Measurements from ENCODE around the gene KCNH6.

The KCNH6 gene

DNA sequence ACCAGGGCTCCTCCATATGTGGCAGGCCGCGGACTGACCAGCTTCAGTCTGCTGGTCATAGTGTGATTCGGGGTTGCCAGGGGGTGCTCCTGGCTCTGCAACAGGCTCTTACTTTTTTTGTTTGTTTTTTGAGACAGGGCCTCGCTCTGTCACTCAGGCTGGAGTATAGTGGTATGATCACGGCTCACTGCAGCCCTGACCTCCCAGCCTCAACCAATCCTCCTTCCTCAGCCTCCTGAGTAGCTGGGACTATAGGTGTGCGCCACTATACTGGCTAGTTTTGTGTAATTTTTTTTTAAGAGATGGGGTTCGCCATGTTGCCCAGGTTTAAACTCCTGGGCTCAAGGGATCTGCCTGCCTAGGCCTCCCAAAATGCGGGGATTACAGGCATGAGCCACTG is 11.8 kb upstream of the KCNH6 start:
- DNase-seq (ENCODE audit: low read depth), result no peak

DNA sequence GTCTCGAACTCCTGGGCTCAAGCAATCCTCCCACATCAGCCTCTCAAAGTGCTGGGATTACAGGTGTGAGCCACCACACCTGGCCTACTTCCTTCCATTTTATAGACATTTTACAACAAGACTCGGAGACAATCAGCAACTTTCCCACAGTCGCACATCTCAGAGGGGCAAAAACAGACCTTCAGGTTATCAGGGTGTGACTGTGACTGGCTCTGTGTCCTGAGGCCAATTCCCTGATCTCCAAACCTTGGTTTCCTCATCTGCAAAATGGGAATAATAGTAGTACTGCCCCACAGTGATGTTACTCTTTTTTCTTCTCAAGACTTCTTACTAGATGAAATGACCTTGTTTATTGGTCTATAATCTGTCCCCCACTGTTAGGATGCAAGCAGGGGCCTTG is 10.8 kb upstream of the KCNH6 start:
- no peak for DNase-seq (ENCODE audit: low read depth)

DNA sequence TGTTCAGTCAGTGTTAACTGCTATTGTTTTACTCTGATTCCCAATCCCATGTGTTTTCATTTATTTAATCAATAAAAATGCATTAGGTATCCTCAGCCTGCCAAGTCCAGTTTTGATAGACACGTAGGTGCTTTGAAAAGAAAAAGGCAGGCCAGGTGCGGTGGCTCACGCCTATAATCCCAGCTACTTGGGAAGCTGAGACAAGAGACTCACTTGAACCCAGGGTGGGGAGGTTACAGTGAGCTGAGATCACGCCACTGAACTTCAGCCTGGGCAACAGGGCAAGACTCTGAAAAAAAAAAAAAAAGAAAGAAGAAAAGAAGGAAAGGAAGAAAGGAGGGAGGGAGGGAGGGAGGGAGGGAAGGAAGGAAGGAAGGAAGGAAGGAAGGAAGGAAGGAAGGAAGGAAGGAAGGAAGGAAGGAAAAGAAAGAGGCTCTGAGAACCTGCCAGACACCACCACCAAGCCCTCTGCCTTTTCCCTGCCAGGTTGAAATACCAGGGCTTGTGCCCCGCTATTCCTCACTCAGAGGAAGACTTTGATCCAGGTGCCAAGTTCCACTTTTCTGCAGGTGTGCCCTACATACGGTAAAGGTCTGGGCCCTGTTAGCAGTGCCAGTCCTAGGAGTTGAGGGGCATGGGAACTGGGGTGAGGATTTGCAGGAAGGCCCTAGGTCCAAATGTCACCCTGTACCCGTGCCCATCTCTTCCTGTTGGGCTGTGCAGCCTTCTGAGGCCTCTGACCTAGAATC is 10.1 kb upstream of the KCNH6 start:
- no peak for DNase-seq (ENCODE audit: low read depth)

DNA sequence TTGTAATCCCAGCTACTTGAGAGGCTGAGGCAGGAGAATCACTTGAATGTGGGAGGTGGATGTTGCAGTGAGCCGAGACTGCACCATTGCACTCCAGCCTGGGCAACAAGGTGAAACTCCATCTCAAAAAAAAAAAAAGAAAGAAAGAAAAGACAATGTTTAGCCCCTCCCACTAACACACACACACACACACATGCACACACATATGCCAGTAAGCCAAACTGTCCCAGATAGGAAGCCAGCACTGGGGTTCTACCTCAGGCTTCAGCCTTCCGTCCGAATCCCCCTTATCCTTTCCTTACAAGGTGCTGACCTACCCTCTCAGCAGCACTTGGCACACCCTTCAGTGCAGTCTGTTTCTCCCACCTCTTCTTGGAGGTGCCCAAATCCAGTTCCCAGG is 8.7 kb upstream of the KCNH6 start:
- no peak for DNase-seq (ENCODE audit: low read depth)

DNA sequence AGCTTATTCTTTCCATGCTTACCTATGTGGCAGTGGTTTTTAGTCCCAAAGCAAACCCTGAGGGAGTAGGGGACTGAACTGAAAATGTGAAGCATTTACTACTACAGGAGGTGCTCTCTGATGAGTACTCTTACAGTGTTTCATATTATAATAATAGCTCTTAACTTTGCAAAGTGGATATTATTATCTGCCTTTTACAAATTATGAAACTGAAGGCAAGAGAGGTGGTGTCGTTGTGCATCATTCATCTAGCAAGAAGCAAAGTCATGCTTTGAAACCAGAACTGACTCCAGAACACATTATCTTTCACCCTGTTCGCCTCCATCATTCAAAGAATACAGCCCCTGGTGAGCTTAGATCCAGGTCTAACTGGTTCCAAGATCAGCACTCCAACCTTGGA is 8.2 kb upstream of the KCNH6 start:
- DNase-seq (ENCODE audit: low read depth), result no peak

DNA sequence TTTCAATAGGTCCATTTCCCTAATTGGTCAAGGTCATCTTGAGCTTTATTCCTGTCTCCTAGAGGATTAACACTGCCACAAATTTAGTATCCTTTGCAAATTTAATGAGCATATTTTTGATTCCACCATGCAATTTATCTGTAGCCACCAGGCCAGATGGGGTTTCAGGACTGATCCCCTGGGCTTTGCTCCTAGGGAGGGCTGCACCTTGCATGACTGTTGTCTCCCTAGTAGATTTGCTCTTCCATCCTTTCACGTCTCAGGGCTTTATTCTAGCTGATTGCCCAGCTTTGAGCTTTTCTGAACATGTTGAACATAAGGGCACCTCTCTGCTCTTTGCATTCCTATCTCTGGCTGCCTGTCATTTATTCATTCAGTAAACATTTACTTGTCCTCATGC is 7.7 kb upstream of the KCNH6 start:
- DNase-seq (ENCODE audit: low read depth), result no peak

DNA sequence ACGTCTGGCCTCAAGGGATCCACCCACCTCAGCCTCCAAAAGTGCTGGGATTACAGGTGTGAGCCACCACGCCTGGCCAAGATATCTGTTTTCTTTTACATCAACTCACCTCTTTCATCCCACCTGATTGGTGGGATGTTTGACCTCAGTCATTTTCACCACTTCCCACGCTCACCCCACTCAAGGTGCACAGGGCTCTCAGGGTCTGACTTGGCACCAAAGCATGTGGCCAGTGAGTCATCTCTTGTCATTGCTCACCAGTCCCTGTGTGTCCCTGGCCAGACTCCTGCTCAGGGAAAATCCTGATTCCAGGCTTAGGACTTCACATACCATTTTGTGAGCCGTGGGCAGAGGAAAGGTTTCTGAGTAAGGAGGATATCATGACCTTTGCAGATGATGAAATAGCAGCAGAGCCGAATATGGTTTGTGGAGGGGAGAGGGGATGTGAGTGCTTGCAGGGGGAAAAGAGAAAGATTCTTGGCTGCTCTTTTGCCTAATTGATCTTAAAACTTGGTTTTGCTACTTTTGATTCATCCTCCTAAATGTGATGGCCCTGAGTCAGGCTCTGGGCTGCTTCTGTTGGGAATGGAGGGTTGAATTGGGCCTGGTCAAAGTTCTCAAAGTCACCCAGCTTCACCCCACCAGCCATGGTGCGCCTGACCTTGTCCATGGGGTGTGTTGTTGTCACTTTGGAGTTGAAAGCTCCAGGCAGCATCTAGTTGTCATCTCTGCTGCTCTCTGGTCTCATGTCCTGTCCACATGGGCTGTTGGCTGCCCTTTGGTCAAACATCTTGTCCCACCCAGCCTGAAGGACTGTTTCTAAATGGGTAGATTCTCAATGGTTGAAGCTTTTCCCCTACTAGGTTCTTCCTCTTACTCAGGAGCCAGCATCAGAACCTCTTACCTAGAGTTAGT is 6.0 kb upstream of the KCNH6 start:
- no peak for DNase-seq (ENCODE audit: low read depth)

DNA sequence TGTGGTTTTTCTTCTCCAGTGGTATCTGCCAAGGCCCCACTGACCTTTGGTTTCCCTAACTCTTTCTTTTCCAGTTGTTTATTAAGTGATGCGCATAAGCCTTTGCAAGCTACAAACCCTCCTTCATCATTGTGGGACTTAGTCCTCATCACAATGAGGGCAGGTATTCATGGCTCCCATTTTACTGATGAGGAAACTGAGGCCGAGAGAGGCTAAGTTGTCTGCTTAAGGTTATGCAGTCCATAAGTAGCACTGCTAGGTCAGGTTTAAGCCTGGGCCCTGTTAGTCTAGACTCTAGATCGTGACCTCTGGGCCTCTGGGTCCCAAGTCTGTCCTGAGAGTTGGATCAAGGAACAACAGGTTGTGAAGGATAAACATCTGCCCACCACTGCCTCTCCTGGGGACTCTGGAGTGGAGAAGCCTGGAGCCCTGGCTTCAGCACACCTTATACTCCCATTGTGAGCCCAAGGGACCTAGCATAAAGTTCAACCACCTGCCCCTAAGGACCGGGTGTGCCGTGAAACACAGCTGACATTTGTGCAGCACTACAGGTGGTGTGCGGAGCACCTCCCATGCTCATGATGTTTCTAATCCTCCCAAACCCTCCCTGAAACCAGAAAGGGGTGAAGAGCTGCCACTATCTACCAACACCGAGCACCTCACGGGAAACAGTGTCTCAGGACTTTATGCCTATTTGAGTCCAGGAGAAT is 5.2 kb upstream of the KCNH6 start:
- DNase-seq (ENCODE audit: low read depth), result no peak

DNA sequence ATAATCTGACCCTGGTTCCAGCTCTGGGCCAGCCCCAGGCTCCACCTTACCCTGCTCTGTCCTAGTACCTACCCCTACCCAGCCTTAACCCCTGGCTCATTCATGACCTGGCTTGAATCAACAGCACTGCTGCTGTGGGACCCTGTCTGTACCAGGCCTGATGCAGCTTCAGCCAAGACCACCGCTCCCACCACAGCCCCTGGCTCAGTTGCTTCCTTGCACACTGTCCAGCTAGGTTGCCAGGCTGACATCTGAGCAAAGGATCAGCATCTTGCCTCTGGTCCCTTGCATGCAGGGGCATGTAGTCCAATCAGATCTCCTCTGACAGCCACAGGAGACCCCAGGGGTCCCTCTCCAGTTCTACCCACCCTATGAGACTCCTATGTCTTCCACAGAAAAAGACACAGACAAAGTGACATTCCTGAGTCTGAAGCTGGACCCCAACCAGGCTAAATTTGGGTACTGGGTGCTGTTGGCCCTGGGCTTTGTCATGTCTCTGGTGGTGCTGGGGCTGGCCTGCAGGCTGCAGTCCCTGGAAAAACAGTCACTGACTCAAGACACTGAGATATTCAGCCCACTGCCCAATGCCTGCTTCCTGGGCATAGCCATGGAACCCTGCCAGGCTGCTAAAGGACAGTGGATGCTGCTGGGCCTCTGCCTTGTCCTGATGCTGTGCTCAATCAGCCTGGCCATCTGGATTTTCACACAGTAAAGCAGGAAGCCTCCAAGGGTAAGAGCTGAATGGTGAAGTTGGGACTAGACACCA is 3.9 kb upstream of the KCNH6 start:
- no peak for DNase-seq (ENCODE audit: low read depth)

DNA sequence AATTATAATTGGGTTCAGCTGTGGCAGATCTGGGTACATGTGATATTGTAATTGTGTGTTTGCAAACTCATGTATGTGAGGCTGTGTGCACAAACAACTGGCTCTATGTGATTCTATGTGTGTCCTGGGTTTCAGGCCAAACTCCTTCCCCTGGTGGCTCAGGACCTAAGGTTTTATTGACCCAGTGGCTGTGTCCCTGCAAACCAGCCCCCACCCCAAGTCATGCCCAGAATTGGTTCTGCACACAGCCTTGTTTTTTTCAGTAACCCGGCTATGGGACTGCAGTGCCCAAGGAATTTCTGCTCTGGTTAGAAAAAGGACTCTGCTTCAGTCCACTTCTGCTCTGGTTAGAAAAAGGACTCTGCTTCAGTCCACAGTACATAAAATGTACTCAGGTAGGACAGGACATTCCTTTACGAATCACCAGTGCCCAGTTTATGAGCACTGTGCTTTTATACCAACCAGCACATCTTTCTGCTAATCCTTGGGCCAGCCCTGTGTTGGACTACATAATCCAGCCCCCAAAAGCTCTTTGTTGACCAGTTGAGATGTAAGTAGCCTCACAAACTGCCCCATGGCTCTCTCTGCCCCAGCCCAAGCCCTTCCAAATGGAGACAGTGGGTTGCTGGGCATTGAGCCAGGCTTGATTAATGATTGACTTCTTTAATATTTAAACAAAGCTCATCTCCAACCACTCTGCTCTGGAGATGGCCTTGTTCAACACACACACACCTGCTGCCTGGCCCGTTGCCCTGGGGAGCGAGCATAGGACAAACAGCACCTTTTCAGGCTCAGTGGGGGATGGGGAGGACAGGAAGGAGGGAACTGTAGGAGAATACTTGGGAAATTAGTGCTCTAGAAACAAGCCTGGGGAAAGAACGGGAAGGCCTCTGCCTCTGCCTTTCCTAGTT is 2.9 kb upstream of the KCNH6 start:
- no peak for DNase-seq (ENCODE audit: low read depth)

DNA sequence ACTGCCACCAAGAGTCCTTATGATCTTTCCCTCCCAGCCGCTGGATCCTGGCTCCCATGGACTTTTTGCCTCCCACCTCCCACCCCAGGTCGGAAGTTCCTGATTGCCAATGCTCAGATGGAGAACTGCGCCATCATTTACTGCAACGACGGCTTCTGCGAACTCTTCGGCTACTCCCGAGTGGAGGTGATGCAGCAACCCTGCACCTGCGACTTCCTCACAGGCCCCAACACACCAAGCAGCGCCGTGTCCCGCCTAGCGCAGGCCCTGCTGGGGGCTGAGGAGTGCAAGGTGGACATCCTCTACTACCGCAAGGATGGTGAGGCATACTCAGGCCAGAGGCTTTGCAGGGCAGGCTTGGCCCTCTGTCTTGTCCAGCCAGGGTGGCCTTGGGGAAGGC is 893 bp downstream of the KCNH6 start:
- DNase-seq (ENCODE audit: low read depth), result no peak

DNA sequence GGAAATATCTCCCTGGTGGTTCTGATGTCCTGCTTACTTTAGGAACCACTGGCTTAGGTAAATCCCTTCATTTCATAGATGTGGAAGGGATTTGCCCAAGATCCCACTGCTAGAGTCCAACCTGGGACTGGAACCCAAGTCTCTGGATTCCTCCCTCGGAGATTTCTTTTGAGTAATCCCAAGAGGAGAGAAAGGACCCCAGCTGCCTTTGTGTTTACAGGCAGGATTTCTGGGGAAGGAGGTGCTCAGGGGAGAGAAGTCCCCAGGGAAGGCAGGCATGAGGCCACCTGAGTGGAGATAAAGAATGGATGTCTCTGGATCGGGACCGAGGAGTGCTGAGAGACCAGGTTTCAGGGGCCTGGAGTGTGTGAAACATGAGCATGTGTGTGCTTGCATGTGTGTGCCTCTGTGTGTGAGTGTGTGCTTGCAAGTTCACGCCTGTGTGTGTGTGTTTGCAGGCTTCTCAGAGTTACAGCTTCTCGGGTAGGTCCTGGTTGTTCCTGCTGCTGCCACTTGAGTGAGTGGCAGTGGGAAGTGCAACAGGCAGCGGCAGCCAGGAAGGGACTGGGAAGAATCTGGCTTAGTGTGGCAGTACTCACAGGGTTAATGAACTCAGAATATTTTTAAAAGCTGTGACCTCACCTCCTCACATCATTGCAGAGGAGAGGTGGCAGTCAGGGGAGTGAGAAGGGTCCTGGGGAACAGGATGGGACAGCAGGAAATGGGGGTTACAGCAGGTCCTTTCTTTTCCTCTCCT is 2.2 kb downstream of the KCNH6 start:
- no peak for DNase-seq (ENCODE audit: low read depth)

DNA sequence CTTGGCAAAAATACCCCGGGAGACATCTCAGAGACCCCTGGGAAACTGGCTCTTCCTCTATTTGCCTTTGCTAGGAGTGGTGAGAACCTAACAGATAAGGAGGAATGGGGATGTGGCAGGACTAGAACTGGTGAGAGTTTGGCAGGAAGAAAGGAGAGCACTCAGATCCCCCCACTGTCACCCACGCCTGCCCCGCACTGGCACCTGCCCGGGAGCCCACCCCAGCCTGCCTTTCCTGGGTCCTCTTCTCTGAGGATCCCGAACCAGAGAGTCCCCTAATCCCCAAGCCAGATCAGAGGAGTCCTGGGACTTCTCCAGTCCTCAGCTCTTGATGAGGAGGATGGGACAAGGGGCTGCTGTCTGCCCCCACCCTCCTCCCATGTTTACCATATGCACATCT is 3.7 kb downstream of the KCNH6 start:
- DNase-seq (ENCODE audit: low read depth), result no peak

DNA sequence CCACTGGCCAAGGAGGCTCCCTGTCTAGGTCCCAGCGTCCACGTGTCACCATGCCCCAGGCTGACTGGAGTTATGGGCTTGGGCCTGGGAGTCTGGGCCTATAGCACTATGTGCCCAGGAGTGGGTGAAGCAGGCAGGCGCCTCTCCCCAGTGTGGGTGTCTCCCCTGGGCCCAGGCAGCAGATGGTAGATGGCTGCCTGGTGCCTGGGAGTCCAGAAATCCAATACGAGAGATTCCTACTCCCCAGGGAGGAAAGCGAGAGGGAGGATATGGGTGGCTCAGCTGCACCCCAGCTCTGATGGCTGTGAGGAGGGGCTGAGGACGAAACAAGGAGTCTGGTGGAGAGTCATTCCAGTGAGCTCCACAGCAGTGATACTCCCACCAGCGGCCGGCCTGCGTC is 5.0 kb downstream of the KCNH6 start:
- no peak for DNase-seq (ENCODE audit: low read depth)

DNA sequence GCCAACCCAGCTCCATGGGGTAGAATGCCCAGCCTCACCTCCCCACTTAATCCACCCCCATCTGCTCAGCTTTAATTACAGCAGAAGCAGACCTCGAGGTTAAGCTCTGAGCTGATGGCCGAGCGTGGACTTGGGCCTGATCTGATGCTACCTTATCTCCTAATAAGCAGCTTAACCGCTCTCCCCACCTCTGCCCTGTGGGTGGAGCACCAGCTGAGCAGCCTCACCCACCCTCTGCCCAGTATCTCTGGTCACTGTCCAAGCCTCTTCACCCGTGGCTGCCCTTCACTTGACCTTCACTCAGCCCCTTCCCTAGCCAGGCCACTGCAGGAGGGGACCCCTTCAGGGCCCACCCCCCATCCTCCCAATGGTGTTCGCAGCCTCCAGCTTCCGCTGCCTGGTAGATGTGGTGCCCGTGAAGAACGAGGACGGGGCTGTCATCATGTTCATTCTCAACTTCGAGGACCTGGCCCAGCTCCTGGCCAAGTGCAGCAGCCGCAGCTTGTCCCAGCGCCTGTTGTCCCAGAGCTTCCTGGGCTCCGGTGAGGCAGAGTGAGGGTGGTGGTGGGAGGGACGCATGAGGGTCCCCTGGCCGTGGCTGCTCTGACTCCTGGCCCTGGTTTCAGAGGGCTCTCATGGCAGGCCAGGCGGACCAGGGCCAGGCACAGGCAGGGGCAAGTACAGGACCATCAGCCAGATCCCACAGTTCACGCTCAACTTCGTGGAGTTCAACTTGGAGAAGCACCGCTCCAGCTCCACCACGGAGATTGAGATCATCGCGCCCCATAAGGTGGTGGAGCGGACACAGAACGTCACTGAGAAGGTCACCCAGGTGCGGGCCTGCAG is 6.8 kb downstream of the KCNH6 start:
- no peak for DNase-seq (ENCODE audit: low read depth)

DNA sequence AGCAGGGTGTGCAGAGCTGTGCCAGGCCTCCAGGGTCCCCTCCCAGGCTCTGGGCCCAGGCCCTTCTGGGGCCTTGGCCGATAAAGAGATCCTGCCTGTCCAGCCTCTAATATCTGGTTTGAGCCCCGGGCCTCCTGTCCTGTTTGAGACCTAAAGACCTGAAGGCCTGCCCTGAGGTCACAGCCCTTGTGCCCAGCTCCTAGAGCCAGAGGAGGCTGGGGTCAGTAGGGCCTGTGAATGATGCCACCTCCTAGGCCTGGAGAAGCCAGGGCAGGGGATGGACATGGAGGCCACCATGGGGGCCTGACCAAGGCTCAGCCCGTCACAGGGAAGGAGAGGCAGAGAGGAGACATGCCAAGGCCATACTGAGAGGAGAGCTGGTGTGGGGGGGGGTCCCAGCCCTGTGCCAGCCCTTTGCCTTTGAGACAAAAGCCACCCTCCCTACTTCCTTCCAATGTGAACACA is 7.4 kb downstream of the KCNH6 start:
- DNase-seq (ENCODE audit: low read depth), result no peak

DNA sequence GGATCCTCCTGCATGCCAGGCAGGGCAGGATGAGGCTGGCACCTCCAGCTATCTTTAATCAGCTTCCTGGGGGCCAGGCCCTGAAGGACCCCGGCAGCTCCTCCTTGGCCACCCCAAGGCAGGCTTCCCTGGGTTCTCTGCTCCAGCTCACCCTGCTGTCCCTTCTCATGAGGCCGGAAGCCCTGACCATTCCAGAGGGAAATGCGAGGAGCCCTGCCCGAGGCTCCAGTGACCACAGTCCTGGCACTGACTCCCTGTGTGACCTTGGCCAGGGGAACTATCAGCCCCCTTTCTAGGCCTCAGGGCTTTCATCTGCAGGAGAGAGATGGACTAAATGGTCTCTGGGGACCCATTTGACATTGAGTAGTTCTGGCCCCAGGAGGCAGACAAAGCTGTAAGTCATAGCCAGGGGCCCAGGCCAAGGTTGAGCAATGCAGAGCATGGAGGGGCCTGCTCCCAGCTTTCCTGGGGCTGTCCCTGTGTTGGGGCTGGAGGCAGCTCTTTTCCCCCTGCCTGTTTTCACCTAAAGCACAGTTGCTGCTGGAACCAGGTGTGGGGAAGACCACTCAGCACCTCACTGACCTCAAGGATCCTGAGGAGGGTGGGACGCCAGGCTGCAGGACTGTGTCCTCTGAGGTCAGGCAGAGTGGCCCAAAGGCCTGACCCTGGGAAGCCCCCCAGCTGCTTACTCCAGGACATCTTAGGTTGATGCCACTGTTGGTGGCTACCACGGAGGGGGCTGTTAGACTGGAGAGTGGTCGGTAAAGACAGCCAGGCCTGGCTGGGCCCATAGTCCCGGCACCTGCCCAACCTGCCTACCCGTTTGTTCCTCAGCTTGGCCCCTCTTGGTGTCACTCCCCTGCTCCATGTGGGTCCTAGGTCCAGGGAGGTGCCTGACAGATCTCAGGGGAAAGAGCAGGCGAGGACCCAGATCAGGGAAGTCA is 8.1 kb downstream of the KCNH6 start:
- no peak for DNase-seq (ENCODE audit: low read depth)
